NCI-H1436 treated with DMSO at 0.1 percent for 48 hours (cell line): Measurements from ENCODE around the gene SMIM1.
"Not testable (repeated sequence)": the region's sequence is repeated elsewhere in the genome, so short reads cannot be mapped to it uniquely, and the experiment has no call there.

ENCODE experiments used
- DNase-seq: peaks from one replicate; lab custom pipeline; 2025; lab: John Stamatoyannopoulos, UW

SMIM1 gene

GRCh38 chr1:3736708-3737107 is 35.8 kb upstream of the SMIM1 start:
- no peak for DNase-seq

- no peak for DNase-seq
Measured at GRCh38 chr1:3738943-3739342, 33.6 kb upstream of the SMIM1 start.

- no peak for DNase-seq
Measured at GRCh38 chr1:3740042-3740441, 32.5 kb upstream of the SMIM1 start.

- no peak for DNase-seq
Measured at GRCh38 chr1:3740752-3741151, 31.8 kb upstream of the SMIM1 start.

GRCh38 chr1:3741566-3742438 is 30.7 kb upstream of the SMIM1 start:
- DNase-seq, result no peak

- DNase-seq, result no peak
Measured at GRCh38 chr1:3742439-3743298, 29.9 kb upstream of the SMIM1 start.

GRCh38 chr1:3743421-3743820 is 29.1 kb upstream of the SMIM1 start:
- no peak for DNase-seq

GRCh38 chr1:3743826-3744225 is 28.7 kb upstream of the SMIM1 start:
- DNase-seq, result no peak

GRCh38 chr1:3744646-3745045 is 27.9 kb upstream of the SMIM1 start:
- DNase-seq, result no peak

- no peak for DNase-seq
Measured at GRCh38 chr1:3745071-3745470, 27.5 kb upstream of the SMIM1 start.

- DNase-seq, result no peak
Measured at GRCh38 chr1:3745590-3746381, 26.8 kb upstream of the SMIM1 start.

- DNase-seq, result no peak
Measured at GRCh38 chr1:3746389-3746829, 26.1 kb upstream of the SMIM1 start.

- peak; percentile 14 for DNase-seq
Measured at GRCh38 chr1:3746830-3747521, 25.6 kb upstream of the SMIM1 start.

- DNase-seq, result no peak
Measured at GRCh38 chr1:3747522-3747848, 25.1 kb upstream of the SMIM1 start.

GRCh38 chr1:3747903-3748302 is 24.6 kb upstream of the SMIM1 start:
- no peak for DNase-seq

- DNase-seq, result not testable (repeated sequence)
Measured at GRCh38 chr1:3748316-3748900, 24.1 kb upstream of the SMIM1 start.

GRCh38 chr1:3749512-3749911 is 23.0 kb upstream of the SMIM1 start:
- no peak for DNase-seq

GRCh38 chr1:3750741-3751140 is 21.8 kb upstream of the SMIM1 start:
- DNase-seq, result no peak

- DNase-seq, result no peak
Measured at GRCh38 chr1:3752400-3752945, 20.1 kb upstream of the SMIM1 start, which contains the start of gene CCDC27. Gene CCDC27 (plus strand): TSS chr1:3752450. CDS start chr1:3752482, 32 bp downstream.

- no peak for DNase-seq
Measured at GRCh38 chr1:3753656-3754454, 18.7 kb upstream of the SMIM1 start.
